H1 (cell line): Measurements from ENCODE around the gene BARHL1. TPM values are rescaled to one million over a fixed set of nuclear protein-coding genes. Genes with fewer than 3 reads are reported as not detected.

ENCODE experiments used
- CTCF ChIA-PET: fragments of 300-600 bp; sonication (Branson Sonifier 250); formaldehyde crosslinking; loops from one replicate; lab custom pipeline; 2021; ENCODE audit not compliant: partially characterized antibody; lab: Charles Lee
- POLR2A ChIA-PET: fragments of 300-600 bp; sonication (Branson Sonifier 250); formaldehyde crosslinking; loops from one replicate; lab custom pipeline; 2021; ENCODE audit warnings: inconsistent platforms; ENCODE audit not compliant: partially characterized antibody; lab: Charles Lee
- DNase-seq, 2 experiments: peaks; one replicate each; pipeline versions ENCODE4 v3.0.0 to v3.0.0-alpha.2; 2010 to 2022; ENCODE audit warnings: low spot score in 2 of 2, low read depth in 1 of 2, mixed read lengths in 1 of 2
- FAIRE-seq: peaks from 2 replicates; lab custom pipeline; 2011; peaks lifted over from hg19 to GRCh38; lab: Jason Lieb, UNC
- H2AFZ ChIP-seq: 2 replicates; pipeline ENCODE4 v1.8.1; 2012; ENCODE audit warnings: low read length, inconsistent platforms
- H2AK5ac ChIP-seq: 2 replicates; pipeline ENCODE4 v1.6.1; 2013; ENCODE audit warnings: low read depth, low read length
- H2BK120ac ChIP-seq: replicated peaks from 2 replicates; pipeline ENCODE3; 2013; ENCODE audit warnings: low read depth, low read length, inconsistent platforms
- H2BK12ac ChIP-seq: 2 replicates; pipeline ENCODE4 v1.6.1; 2013; ENCODE audit warnings: low read depth, low read length
- H2BK15ac ChIP-seq: 2 replicates; pipeline ENCODE4 v1.6.1; 2013; ENCODE audit warnings: low read length
- H2BK20ac ChIP-seq: 2 replicates; pipeline ENCODE4 v1.6.1; 2013; ENCODE audit warnings: low read length
- H2BK5ac ChIP-seq: 2 replicates; pipeline ENCODE4 v1.6.1; 2013; ENCODE audit warnings: low read depth, low read length
- H3K14ac ChIP-seq: 2 replicates; pipeline ENCODE4 v1.6.1; 2013; ENCODE audit warnings: inconsistent platforms; ENCODE audit not compliant: insufficient read length
- H3K18ac ChIP-seq: 2 replicates; pipeline ENCODE4 v1.6.1; 2013; ENCODE audit warnings: low read length; ENCODE audit errors: extremely low read depth
- H3K23ac ChIP-seq: 2 replicates; pipeline ENCODE4 v1.6.1; 2013; ENCODE audit warnings: inconsistent platforms; ENCODE audit not compliant: insufficient read length
- H3K23me2 ChIP-seq: 2 replicates; pipeline ENCODE4 v1.6.1; 2013; ENCODE audit warnings: low read depth, low read length
- H3K27ac ChIP-seq: 2 replicates; pipeline ENCODE4 v1.6.1; 2011; ENCODE audit warnings: low read depth, low read length, inconsistent platforms
- H3K27me3 ChIP-seq, 4 experiments: replicated peaks in 1 of 4; 1 replicate in 1 of 4; 2 replicates in 3 of 4; pipeline versions ENCODE4 v1.6.1 to v1.8.1; 2011 to 2013; ENCODE audit warnings: low read length in 3 of 4, mild to moderate bottlenecking in 3 of 4, inconsistent platforms in 2 of 4, mixed read lengths in 2 of 4, moderate library complexity in 1 of 4; ENCODE audit not compliant: control insufficient read depth in 3 of 4, insufficient read depth in 3 of 4; ENCODE audit errors: extremely low read depth in 1 of 4
- H3K36me3 ChIP-seq, 4 experiments: 2 replicates each; pipeline versions ENCODE4 v1.6.1 to v1.8.1; 2011 to 2013; ENCODE audit warnings: mild to moderate bottlenecking in 4 of 4, low read length in 3 of 4, moderate library complexity in 2 of 4, control low read depth in 1 of 4, inconsistent platforms in 1 of 4; ENCODE audit not compliant: insufficient read depth in 4 of 4, control insufficient read depth in 2 of 4
- H3K4ac ChIP-seq: replicated peaks from 2 replicates; pipeline ENCODE3; 2013; ENCODE audit warnings: low read length, low read depth, mixed read lengths, inconsistent platforms; ENCODE audit not compliant: insufficient read length
- H3K4me1 ChIP-seq, 4 experiments: replicated peaks in 1 of 4; 1 replicate in 1 of 4; 2 replicates in 3 of 4; pipeline versions ENCODE4 v1.6.1 to v1.8.1; 2011 to 2013; ENCODE audit warnings: low read length in 3 of 4, inconsistent platforms in 2 of 4, mixed read lengths in 1 of 4; ENCODE audit not compliant: insufficient read depth in 4 of 4, control insufficient read depth in 3 of 4
- H3K4me2 ChIP-seq, 2 experiments: 2 replicates each; pipeline versions ENCODE4 v1.6.1 to v1.8.1; 2011 to 2013; ENCODE audit warnings: low read depth in 2 of 2, low read length in 2 of 2, control low read depth in 1 of 2, inconsistent platforms in 1 of 2, mild to moderate bottlenecking in 1 of 2; ENCODE audit not compliant: insufficient read depth in 1 of 2
- H3K4me3 ChIP-seq, 4 experiments: fragments of 200-600, 300-600 bp in 1 of 4; sonication (generic), shearing (Covaris generic), sonication (Bioruptor Twin) in 1 of 4; 2 replicates each; pipeline versions ENCODE4 v1.5.1 to v1.8.1; 2011 to 2016; ENCODE audit warnings: low read length in 4 of 4, low read depth in 3 of 4, control low read depth in 2 of 4, inconsistent platforms in 2 of 4, mild to moderate bottlenecking in 2 of 4, mixed read lengths in 1 of 4, moderate library complexity in 1 of 4; ENCODE audit not compliant: insufficient read depth in 2 of 4; ENCODE audit errors: extremely low read depth in 1 of 4
- H3K56ac ChIP-seq: replicated peaks from 2 replicates; pipeline ENCODE3; 2013; ENCODE audit warnings: low read depth, mild to moderate bottlenecking, mixed read lengths, low read length, inconsistent platforms; ENCODE audit not compliant: insufficient read length
- H3K79me1 ChIP-seq: 2 replicates; pipeline ENCODE4 v1.6.1; 2013; ENCODE audit warnings: low read depth, low read length, control low read depth
- H3K79me2 ChIP-seq, 2 experiments: 2 replicates each; pipeline versions ENCODE4 v1.6.1 to v1.8.1; 2012 to 2013; ENCODE audit warnings: low read length in 2 of 2, mild to moderate bottlenecking in 2 of 2, inconsistent platforms in 1 of 2; ENCODE audit not compliant: insufficient read depth in 2 of 2, control insufficient read depth in 1 of 2
- H3K9ac ChIP-seq, 4 experiments: replicated peaks in 1 of 4; 1 replicate in 1 of 4; 2 replicates in 3 of 4; pipeline versions ENCODE4 v1.6.1 to v1.8.1; 2011 to 2013; ENCODE audit warnings: low read depth in 3 of 4, low read length in 3 of 4, control low read depth in 2 of 4, mild to moderate bottlenecking in 2 of 4, moderate library complexity in 2 of 4, inconsistent platforms in 1 of 4; ENCODE audit errors: extremely low read depth in 1 of 4
- H3K9me3 ChIP-seq, 2 experiments: 2 replicates each; pipeline versions ENCODE4 v1.6.1 to v1.8.1; 2012 to 2013; ENCODE audit warnings: mild to moderate bottlenecking in 2 of 2, moderate library complexity in 2 of 2, control low read depth in 1 of 2, inconsistent platforms in 1 of 2, low read depth in 1 of 2, low read length in 1 of 2, mixed read lengths in 1 of 2; ENCODE audit not compliant: insufficient read depth in 2 of 2
- H4K20me1 ChIP-seq, 2 experiments: replicated peaks in 1 of 2; 2 replicates each; pipeline versions ENCODE3 to v1.8.1; 2011 to 2013; ENCODE audit warnings: inconsistent platforms in 2 of 2, low read length in 2 of 2, mild to moderate bottlenecking in 1 of 2; ENCODE audit not compliant: insufficient read depth in 2 of 2, control insufficient read depth in 1 of 2
- H4K5ac ChIP-seq: 2 replicates; pipeline ENCODE4 v1.6.1; 2013; ENCODE audit warnings: low read length, low read depth, mixed read lengths, inconsistent platforms; ENCODE audit not compliant: insufficient read length
- H4K8ac ChIP-seq: 2 replicates; pipeline ENCODE4 v1.8.0; 2013; ENCODE audit warnings: mild to moderate bottlenecking, moderate library complexity, low read length, inconsistent platforms; ENCODE audit not compliant: insufficient read depth; ENCODE audit errors: extremely low read depth
- H4K91ac ChIP-seq: replicated peaks from 2 replicates; pipeline ENCODE3; 2013; ENCODE audit warnings: low read length, mixed read lengths, inconsistent platforms; ENCODE audit not compliant: insufficient read length
- ATF3 ChIP-seq: IDR thresholded peaks from 2 replicates; pipeline ENCODE4 v1.6.1; 2011; ENCODE audit warnings: low read depth, mild to moderate bottlenecking, low read length; ENCODE audit not compliant: insufficient read depth
- EGR1 ChIP-seq: IDR thresholded peaks from 2 replicates; pipeline ENCODE4 v1.6.1; 2011; ENCODE audit warnings: low read depth, low read length, borderline replicate concordance
- EZH2 ChIP-seq: fragments of 200-600 bp; sonication (generic); IDR thresholded peaks from 2 replicates; pipeline ENCODE4 v1.7.1; 2012; ENCODE audit warnings: low read depth, mild to moderate bottlenecking, moderate library complexity, low read length, inconsistent platforms; ENCODE audit not compliant: severe bottlenecking
- KDM1A ChIP-seq: fragments of 200-600, 300-600 bp; sonication (generic); IDR thresholded peaks from 2 replicates; pipeline ENCODE4 v1.7.1; 2016; ENCODE audit warnings: mild to moderate bottlenecking, low read length, borderline replicate concordance
- KDM5A ChIP-seq: fragments of 200-600 bp; IDR thresholded peaks from 2 replicates; pipeline ENCODE4 v1.7.1; 2012; ENCODE audit warnings: mild to moderate bottlenecking, low read length, inconsistent platforms, mixed read lengths
- POLR2AphosphoS5 ChIP-seq: IDR thresholded peaks from 2 replicates; pipeline ENCODE4 v1.6.1; 2011; ENCODE audit warnings: low read depth, low read length
- RNF2 ChIP-seq: fragments of 200-900, 300-1000 bp; sonication (generic); IDR thresholded peaks from 2 replicates; pipeline ENCODE4 v1.7.1; 2016; ENCODE audit warnings: borderline replicate concordance, low read depth, mild to moderate bottlenecking, antibody characterized with exemption, low read length; ENCODE audit not compliant: poor library complexity, severe bottlenecking; ENCODE audit errors: missing control alignments
- SIX5 ChIP-seq: IDR thresholded peaks from 2 replicates; pipeline ENCODE4 v1.6.1; 2011; ENCODE audit warnings: mild to moderate bottlenecking, low read depth, low read length
- SUZ12 ChIP-seq: fragments of 200-600 bp; sonication (generic); IDR thresholded peaks from 2 replicates; pipeline ENCODE4 v1.6.1; 2012; ENCODE audit warnings: mild to moderate bottlenecking, inconsistent platforms, low read length, moderate library complexity, mixed read lengths
- TAF1 ChIP-seq: IDR thresholded peaks from 2 replicates; pipeline ENCODE4 v1.6.1; 2011; ENCODE audit warnings: mild to moderate bottlenecking, low read depth, low read length
- ZNF274 ChIP-seq: IDR thresholded peaks from 2 replicates; pipeline ENCODE4 v1.7.0; 2012; ENCODE audit warnings: low read length, borderline replicate concordance; ENCODE audit errors: extremely low read depth
- WGBS, 2 experiments: shearing (Covaris generic) in 1 of 2; methylation state at CpG; one replicate each; pipeline versions ENCODE4 v1.1.6 to v1.1.7; 2013 to 2015; ENCODE audit warnings: low lambda C conversion rate in 2 of 2, mixed read lengths in 2 of 2, inconsistent platforms in 1 of 2, low coverage in 1 of 2, missing lambda C conversion rate in 1 of 2; ENCODE audit not compliant: insufficient replicate concordance in 2 of 2, insufficient coverage in 1 of 2, insufficient read length in 1 of 2; ENCODE audit errors: extremely low coverage in 1 of 2, missing lambda C conversion rate in 1 of 2; 5-methylcytosine and 5-hydroxymethylcytosine counted together
- polyA plus RNA-seq, 7 experiments: library from polyadenylated mRNA; depleted of rRNA in 3 of 7; stranded (reverse) in 5 of 7; unstranded in 2 of 7; fragments of >200 nt in 5 of 7; fragments of 200-250 nt in 2 of 7; gene quantifications; 1 replicate in 5 of 7; 2 replicates in 1 of 7; 4 replicates in 1 of 7; pipeline versions ENCODE4 v1.2.1 to v1.2.3, GENCODE V29; 2011 to 2013; ENCODE audit warnings: missing spikeins in 2 of 7, mixed read lengths in 2 of 7
- total RNA-seq: library from RNA; stranded (reverse); fragmentation: NEBNext Ultra II Directional; extraction: Animal tissue kit (Norgen Biotek cat#: 25700); gene quantifications from 2 replicates; pipeline ENCODE4 v1.2.1, GENCODE V29; 2021

The BARHL1 gene
- total and polyA plus RNA-seq, 2 of the 8 experiments (the other 6 are each of a cell fraction or from before 2014, with no cell fraction given) = not detected

DNA sequence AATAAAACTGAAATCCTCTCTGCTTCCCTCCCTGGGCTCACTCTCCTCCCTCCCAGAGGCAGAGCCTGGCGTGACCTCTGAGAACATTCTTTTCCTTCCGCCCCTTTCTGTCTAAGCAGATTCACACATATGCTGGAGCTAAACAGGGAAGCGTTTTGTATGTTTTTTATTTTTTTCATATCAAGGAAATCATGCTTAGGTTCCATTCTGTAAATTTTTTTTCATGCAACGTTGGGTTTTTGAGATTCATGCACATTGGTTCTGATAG, 20.2 kb upstream of the BARHL1 start:
- Histone ChIP-seq H4K8ac (no peak overlapping the region), H3K4me1 (peaks cover 0 to 3% (median 0%) of the 10 kb centered on the region in 4 experiments; a peak in 1 of 7 replicates), H3K27me3 (no peaks in the 10 kb centered on the region), H4K20me1 (no peaks in the 10 kb centered on the region), H3K23me2 (no peaks in the 10 kb centered on the region), H3K36me3 (no peaks in the 10 kb centered on the region), H2BK12ac (no peak overlapping the region), H3K79me1 (no peaks in the 10 kb centered on the region), H3K56ac (no peak overlapping the region), H3K4me2 (no peak overlapping the region), H3K4ac (no peak overlapping the region), H2BK5ac (no peak overlapping the region), H3K9ac (no peak overlapping the region), H2AFZ (no peak overlapping the region), H4K91ac (no peak overlapping the region), H3K23ac (no peak overlapping the region), H3K18ac (no peak overlapping the region), H3K4me3 (no peak overlapping the region), H2AK5ac (no peak overlapping the region), H2BK20ac (no peak overlapping the region), H3K9me3 (peaks cover 0 to 2% of the 10 kb centered on the region in 2 experiments; a peak in 1 of 4 replicates), H3K14ac (no peak overlapping the region), H2BK120ac (no peak overlapping the region), H3K79me2 (no peaks in the 10 kb centered on the region), H2BK15ac (no peak overlapping the region), H3K27ac (no peak overlapping the region), H4K5ac (no peak overlapping the region)
- ChIA-PET POLR2A (no interaction called here), CTCF (interaction anchor here (0.6 to 2.8 kb wide), 4 partner anchors 9 to 54 kb away, joined by 3 to 13 read pairs (median 8); no protein-coding TSS in a partner anchor)
- no peak for FAIRE-seq
- no peak for DNase-seq
- 81% methylated on average over 4 of the region's 4 CpGs; no CpG with 5 or more reads in 1 of the 2 experiments for WGBS, 2 experiments
- no peak for TF ChIP-seq EGR1
- TF ChIP-seq TAF1 = no peak
- no peak for TF ChIP-seq ATF3
- no peak for TF ChIP-seq SIX5
- TF ChIP-seq KDM5A = no peak
- no peak for TF ChIP-seq POLR2AphosphoS5
- no peak for TF ChIP-seq EZH2
- no peak for TF ChIP-seq KDM1A
- no peak for TF ChIP-seq SUZ12
- no peak for TF ChIP-seq ZNF274
- TF ChIP-seq RNF2 = no peak
